Coronary artery (tissue), 2 donors: Measurements from ENCODE around the gene TPGS1.
A peak's percentile ranks its signal among the peaks of the same experiment; 100 is the strongest.

Experiments
- DNase-seq: peaks from one replicate; pipeline ENCODE4 v3.0.0-alpha.2; 2017; ENCODE audit warnings: low spot score
- H3K27ac ChIP-seq, 2 donors: fragments of 200-600 bp; sonication (generic); one replicate each; pipeline ENCODE4 v1.5.1; 2016 to 2019
- H3K4me3 ChIP-seq: fragments of 200-600 bp; sonication (generic); 2 replicates; pipeline ENCODE4 v1.5.1; 2016; ENCODE audit warnings: mild to moderate bottlenecking, moderate library complexity
- CTCF ChIP-seq: fragments of 200-600 bp; sonication (generic); IDR thresholded peaks from one replicate; pipeline ENCODE4 v1.5.1; 2019; ENCODE audit warnings: antibody characterized with exemption

Gene TPGS1

GRCh38 chr19:485583-486236 lies 21.6 kb upstream of the TPGS1 start:
- no peak for TF ChIP-seq CTCF
- Histone ChIP-seq H3K4me3 (no peak overlapping the region), H3K27ac (no peak overlapping the region)
- no peak for DNase-seq

GRCh38 chr19:488505-489417 lies 18.5 kb upstream of the TPGS1 start:
- peak overlapping the region; percentile 68 to 94 for H3K27ac ChIP-seq
- no peak for TF ChIP-seq CTCF
- DNase-seq = peak; percentile 91
- H3K4me3 ChIP-seq = peak overlapping the region; percentile 81

- DNase-seq = no peak
- peak overlapping the region; percentile 68 to 94 for H3K27ac ChIP-seq
- no peak for TF ChIP-seq CTCF
- peak overlapping the region; percentile 81 for H3K4me3 ChIP-seq
Observed at GRCh38 chr19:489418-490196, 17.7 kb upstream of the TPGS1 start.

GRCh38 chr19:491146-491741 lies 16.1 kb upstream of the TPGS1 start:
- H3K4me3 ChIP-seq = no peak overlapping the region
- H3K27ac ChIP-seq = no peak overlapping the region
- TF ChIP-seq CTCF = no peak
- DNase-seq = no peak

- H3K4me3 ChIP-seq = no peak overlapping the region
- no peak overlapping the region for H3K27ac ChIP-seq
- TF ChIP-seq CTCF = no peak
- DNase-seq = no peak
Observed at GRCh38 chr19:492091-492531, 15.2 kb upstream of the TPGS1 start.

DNA sequence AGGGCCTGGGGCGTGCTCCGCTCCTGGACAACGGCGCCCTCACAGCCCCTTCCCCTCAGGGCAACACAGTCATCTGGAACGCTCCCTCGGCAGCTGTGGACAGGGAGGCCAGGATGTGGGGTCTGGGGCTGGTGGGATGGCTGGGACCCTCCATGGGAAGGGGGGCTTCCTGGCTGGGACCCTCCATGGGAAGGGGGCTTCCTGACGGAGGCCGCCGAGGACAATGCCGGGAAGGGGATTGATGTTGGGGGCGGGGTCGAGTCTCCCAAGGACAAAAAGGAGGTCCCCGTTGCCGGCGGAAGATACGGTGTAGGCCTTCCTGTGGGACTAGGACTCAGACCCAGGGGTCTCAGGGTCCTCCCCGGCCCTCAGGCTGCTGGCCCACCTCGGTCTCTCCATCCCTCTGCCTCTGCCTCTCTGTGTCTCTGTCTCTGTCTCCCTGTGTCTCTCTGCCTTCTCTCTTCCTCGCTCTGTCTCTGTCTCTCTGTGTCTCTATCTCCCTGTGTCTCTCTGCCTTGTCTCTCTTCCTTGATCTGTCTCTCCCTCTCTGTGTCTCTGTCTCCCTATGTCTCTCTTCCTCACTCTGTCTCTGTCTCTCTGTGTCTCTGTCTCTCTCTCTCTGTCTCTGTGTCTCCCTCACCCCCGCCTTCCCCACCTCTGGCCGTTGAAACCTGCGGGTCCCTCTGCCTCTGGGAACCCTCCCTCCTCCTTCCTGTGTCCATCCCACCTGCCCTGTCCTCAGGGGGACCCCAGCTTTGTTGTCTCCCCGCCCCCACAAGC lies 13.7 kb upstream of the TPGS1 start:
- Histone ChIP-seq H3K4me3 (no peak overlapping the region), H3K27ac (no peak overlapping the region)
- DNase-seq = no peak
- no peak for TF ChIP-seq CTCF
